ENCODE results near the gene CLEC16A. TPM values are rescaled to one million over a fixed set of nuclear protein-coding genes. Genes with fewer than 3 reads are reported as not detected.

Gene CLEC16A
- total RNA-seq, 2 experiments from 2014 or later, result 25.5 to 26.7 TPM

DNA sequence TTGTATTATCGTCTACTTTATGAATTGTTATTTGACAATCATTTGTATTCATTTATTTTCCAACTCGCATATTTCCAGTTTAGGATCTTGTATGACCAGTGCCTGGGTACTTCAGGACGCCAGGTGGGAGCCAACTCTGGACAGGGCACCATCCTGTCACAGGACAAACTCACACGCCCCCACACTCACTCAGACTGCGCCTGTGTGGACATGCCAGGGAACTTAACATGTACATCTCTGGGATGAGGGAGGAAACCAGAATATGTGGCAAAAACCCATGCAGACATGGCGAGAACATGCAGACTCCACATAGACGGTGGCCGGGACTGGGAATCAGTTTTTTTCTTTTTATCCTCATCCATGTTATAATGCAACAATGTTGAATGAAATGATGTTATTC is 68.5 kb downstream of the CLEC16A start:
- POLR2A ChIA-PET, result no interaction called here
- CTCF ChIA-PET, result no interaction called here

GRCh38 chr16:11014136-11014535 is 69.8 kb downstream of the CLEC16A start:
- ChIA-PET CTCF (no interaction called here), POLR2A (no interaction called here)
- Mint-ChIP-seq H3K4me3 (no peak overlapping the region), H3K27ac (no peak overlapping the region), H3K27me3 (no peaks in the 10 kb centered on the region), H3K9me3 (no peaks in the 10 kb centered on the region), H3K4me1 (ENCODE audit: low read depth) (peaks cover 8% of the 10 kb centered on the region), H3K36me3 (peaks cover 22% of the 10 kb centered on the region)
- DNase-seq, result no peak
- intact Hi-C loops (cut with micrococcal nuclease), result no loop called here

More for the DNA sequence above, 68.5 kb downstream of the CLEC16A start:
- Mint-ChIP-seq H3K27me3 (no peaks in the 10 kb centered on the region), H3K4me3 (no peak overlapping the region), H3K36me3 (peaks cover 22% of the 10 kb centered on the region), H3K27ac (no peak overlapping the region), H3K9me3 (no peaks in the 10 kb centered on the region), H3K4me1 (ENCODE audit: low read depth) (peaks cover 8% of the 10 kb centered on the region)
- intact Hi-C loops (cut with micrococcal nuclease), result no loop called here
- no peak for DNase-seq

GRCh38 chr16:11015076-11015475 is 70.7 kb downstream of the CLEC16A start:
- Mint-ChIP-seq H3K4me3 (no peak overlapping the region), H3K4me1 (ENCODE audit: low read depth) (peaks cover 8% of the 10 kb centered on the region), H3K36me3 (peaks cover 25% of the 10 kb centered on the region), H3K27me3 (no peaks in the 10 kb centered on the region), H3K27ac (no peak overlapping the region), H3K9me3 (no peaks in the 10 kb centered on the region)
- DNase-seq, result no peak
- POLR2A ChIA-PET, result no interaction called here
- CTCF ChIA-PET, result interaction anchor here (1.2 kb wide), 1 partner anchor 357 kb away, joined by 3 read pairs; no protein-coding TSS in a partner anchor
- intact Hi-C loops (cut with micrococcal nuclease), result no loop called here

GRCh38 chr16:11015607-11016006 is 71.2 kb downstream of the CLEC16A start:
- DNase-seq, result no peak
- no peaks in the 10 kb centered on the region for H3K9me3 Mint-ChIP-seq

DNA sequence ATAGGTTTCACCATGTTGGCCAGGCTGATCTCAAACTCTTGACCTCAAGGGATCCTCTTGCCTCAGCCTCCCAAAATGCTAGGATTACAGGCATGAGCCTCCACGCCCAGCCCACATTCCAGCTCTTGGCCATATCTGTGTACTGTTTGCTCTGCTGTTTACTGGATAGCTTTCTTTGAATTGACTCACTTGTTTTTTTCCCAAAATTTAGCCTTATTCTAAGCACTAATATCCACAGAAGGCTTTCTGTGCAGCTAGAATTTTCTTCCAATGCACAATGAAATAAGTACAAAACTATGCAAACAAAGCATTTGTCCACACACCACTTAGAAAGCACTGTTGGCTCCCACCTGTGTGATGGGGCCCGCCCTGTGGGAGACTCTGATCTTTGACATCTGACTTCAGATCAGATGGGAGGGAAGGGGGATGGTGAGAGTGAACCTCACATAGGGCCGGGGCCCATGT is 72.2 kb downstream of the CLEC16A start:
- DNase-seq, result no peak
- ChIA-PET CTCF (no interaction called here), POLR2A (no interaction called here)
- no peak overlapping the region for H3K27ac Mint-ChIP-seq
- intact Hi-C loops (cut with micrococcal nuclease), result no loop called here
- H3K36me3 Mint-ChIP-seq, result peaks cover 27% of the 10 kb centered on the region
- H3K4me1 Mint-ChIP-seq (ENCODE audit: low read depth), result peaks cover 8% of the 10 kb centered on the region
- H3K27me3 Mint-ChIP-seq, result no peaks in the 10 kb centered on the region
- no peaks in the 10 kb centered on the region for H3K9me3 Mint-ChIP-seq
- H3K4me3 Mint-ChIP-seq, result no peak overlapping the region

More at GRCh38 chr16:11015607-11016006, 71.2 kb downstream of the CLEC16A start:
- CTCF ChIA-PET, result interaction anchor here (1.2 kb wide), 1 partner anchor 356 kb away, joined by 3 read pairs; no protein-coding TSS in a partner anchor
- POLR2A ChIA-PET, result interaction anchor here (0.7 kb wide), 1 partner anchor 264 kb away, joined by 4 read pairs; no protein-coding TSS in a partner anchor
- H3K36me3 Mint-ChIP-seq, result peaks cover 28% of the 10 kb centered on the region
- intact Hi-C loops (cut with micrococcal nuclease), result no loop called here
- H3K4me3 Mint-ChIP-seq, result no peak overlapping the region
- H3K27me3 Mint-ChIP-seq, result no peaks in the 10 kb centered on the region
- H3K4me1 Mint-ChIP-seq (ENCODE audit: low read depth), result peaks cover 8% of the 10 kb centered on the region
- H3K27ac Mint-ChIP-seq, result no peak overlapping the region

GRCh38 chr16:11016993-11017392 is 72.6 kb downstream of the CLEC16A start:
- peak; percentile 39 for DNase-seq
- peaks cover 29% of the 10 kb centered on the region for H3K36me3 Mint-ChIP-seq
- POLR2A ChIA-PET, result no interaction called here
- CTCF ChIA-PET, result no interaction called here
- H3K4me3 Mint-ChIP-seq, result no peak overlapping the region
- H3K4me1 Mint-ChIP-seq (ENCODE audit: low read depth), result peaks cover 8% of the 10 kb centered on the region
- no peaks in the 10 kb centered on the region for H3K27me3 Mint-ChIP-seq
- no peak overlapping the region for H3K27ac Mint-ChIP-seq
- intact Hi-C loops (cut with micrococcal nuclease), result no loop called here
- H3K9me3 Mint-ChIP-seq, result no peaks in the 10 kb centered on the region

GRCh38 chr16:11017499-11017898 is 73.1 kb downstream of the CLEC16A start:
- peaks cover 28% of the 10 kb centered on the region for H3K36me3 Mint-ChIP-seq

DNA sequence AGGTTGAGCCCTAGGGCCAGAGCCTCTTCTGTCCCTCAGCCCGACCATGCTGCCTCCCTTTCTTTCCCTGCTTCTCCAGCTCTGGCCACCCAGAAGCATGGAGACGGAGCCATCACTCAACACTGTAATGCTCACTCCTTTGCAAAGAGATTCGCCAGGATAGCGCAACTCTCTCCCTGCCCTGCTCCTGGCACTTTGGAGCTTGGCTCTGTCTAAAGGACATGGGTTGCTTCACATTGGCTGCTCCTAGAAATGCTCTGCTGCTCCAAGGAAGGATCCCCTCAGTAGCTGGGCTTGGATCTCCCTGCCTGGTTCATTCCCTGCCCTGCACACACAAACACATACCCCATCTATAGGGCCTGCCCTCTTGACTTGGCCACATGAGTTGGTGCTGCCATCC is 76.0 kb downstream of the CLEC16A start:
- H3K9me3 Mint-ChIP-seq, result peaks cover 4% of the 10 kb centered on the region
- no peaks in the 10 kb centered on the region for H3K27me3 Mint-ChIP-seq
- H3K27ac Mint-ChIP-seq, result no peak overlapping the region
- no peak overlapping the region for H3K4me3 Mint-ChIP-seq
- peaks cover 47% of the 10 kb centered on the region for H3K36me3 Mint-ChIP-seq
- DNase-seq, result no peak
- CTCF ChIA-PET, result no interaction called here
- POLR2A ChIA-PET, result no interaction called here
- H3K4me1 Mint-ChIP-seq (ENCODE audit: low read depth), result peaks cover 25% of the 10 kb centered on the region
- intact Hi-C loops (cut with micrococcal nuclease), result no loop called here

More at GRCh38 chr16:11017499-11017898, 73.1 kb downstream of the CLEC16A start:
- POLR2A ChIA-PET, result no interaction called here
- Mint-ChIP-seq H3K4me1 (ENCODE audit: low read depth) (peaks cover 8% of the 10 kb centered on the region), H3K27ac (no peak overlapping the region), H3K4me3 (no peak overlapping the region), H3K9me3 (no peaks in the 10 kb centered on the region), H3K27me3 (no peaks in the 10 kb centered on the region)
- DNase-seq, result no peak
- CTCF ChIA-PET, result no interaction called here
- intact Hi-C loops (cut with micrococcal nuclease), result no loop called here

DNA sequence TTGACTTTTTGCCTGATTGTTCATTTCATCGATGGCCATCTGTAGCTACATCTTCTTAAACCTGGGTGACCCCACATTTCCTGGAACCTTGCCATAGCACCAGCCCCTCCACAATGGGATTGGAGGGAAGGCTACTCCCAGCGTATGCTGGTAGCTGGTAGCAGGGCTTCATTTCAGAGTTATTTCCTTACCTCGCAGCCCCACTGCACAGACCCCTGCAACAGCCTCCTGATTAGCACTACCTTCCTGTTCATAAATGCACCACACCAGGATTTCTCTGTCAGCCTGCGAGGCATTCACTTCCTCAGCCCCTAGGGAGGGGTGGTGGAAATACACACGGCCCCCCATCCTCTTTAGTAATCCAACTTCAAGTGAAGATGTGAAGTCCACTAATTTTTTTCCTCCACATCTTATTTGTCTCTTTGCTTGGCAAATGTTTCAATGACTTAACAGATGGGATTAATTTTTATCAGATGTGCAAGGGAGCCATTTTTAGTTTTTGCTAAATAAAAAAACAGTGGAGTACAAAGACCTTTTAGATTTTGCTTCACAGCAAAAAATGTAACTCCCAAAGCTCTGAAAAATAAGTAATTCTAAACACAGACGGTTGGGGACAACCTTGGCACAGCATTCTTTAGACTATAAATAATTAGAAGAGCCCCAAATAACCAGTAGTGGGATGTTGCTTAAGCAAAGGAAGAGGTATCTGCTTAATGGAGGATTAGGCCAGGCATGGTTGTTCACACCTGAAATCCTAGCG is 76.6 kb downstream of the CLEC16A start:
- ChIA-PET POLR2A (no interaction called here), CTCF (no interaction called here)
- Mint-ChIP-seq H3K27me3 (no peaks in the 10 kb centered on the region), H3K36me3 (peaks cover 53% of the 10 kb centered on the region), H3K9me3 (peaks cover 6% of the 10 kb centered on the region), H3K4me1 (ENCODE audit: low read depth) (peaks cover 29% of the 10 kb centered on the region), H3K27ac (no peak overlapping the region), H3K4me3 (no peak overlapping the region)
- DNase-seq, result no peak
- intact Hi-C loops (cut with micrococcal nuclease), result no loop called here

DNA sequence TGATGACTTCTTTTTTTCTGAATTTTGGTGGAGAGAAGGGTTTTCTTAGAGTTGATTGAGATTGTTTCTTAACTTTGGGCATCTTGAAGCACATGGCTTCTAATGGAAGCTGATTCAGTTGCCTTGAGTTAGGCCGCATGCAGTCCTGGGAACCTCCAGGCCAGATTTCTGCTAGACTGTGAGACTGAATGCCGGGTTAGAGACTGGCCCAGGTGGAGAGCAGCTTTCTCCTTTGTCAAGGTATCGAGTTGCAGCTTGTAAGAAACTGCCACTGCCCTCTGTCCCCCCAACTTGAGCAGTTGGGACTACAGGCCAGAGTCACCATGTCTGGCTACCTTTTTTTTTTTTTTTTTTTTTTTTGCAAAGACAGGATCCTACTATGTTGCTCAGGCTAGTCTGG is 77.6 kb downstream of the CLEC16A start:
- DNase-seq, result no peak
- no peak overlapping the region for H3K4me3 Mint-ChIP-seq
- H3K36me3 Mint-ChIP-seq, result peaks cover 63% of the 10 kb centered on the region
- CTCF ChIA-PET, result no interaction called here
- no peak overlapping the region for H3K27ac Mint-ChIP-seq
- intact Hi-C loops (cut with micrococcal nuclease), result no loop called here
- POLR2A ChIA-PET, result no interaction called here
- H3K27me3 Mint-ChIP-seq, result no peaks in the 10 kb centered on the region
- H3K9me3 Mint-ChIP-seq, result peaks cover 15% of the 10 kb centered on the region
- H3K4me1 Mint-ChIP-seq (ENCODE audit: low read depth), result peaks cover 27% of the 10 kb centered on the region

DNA sequence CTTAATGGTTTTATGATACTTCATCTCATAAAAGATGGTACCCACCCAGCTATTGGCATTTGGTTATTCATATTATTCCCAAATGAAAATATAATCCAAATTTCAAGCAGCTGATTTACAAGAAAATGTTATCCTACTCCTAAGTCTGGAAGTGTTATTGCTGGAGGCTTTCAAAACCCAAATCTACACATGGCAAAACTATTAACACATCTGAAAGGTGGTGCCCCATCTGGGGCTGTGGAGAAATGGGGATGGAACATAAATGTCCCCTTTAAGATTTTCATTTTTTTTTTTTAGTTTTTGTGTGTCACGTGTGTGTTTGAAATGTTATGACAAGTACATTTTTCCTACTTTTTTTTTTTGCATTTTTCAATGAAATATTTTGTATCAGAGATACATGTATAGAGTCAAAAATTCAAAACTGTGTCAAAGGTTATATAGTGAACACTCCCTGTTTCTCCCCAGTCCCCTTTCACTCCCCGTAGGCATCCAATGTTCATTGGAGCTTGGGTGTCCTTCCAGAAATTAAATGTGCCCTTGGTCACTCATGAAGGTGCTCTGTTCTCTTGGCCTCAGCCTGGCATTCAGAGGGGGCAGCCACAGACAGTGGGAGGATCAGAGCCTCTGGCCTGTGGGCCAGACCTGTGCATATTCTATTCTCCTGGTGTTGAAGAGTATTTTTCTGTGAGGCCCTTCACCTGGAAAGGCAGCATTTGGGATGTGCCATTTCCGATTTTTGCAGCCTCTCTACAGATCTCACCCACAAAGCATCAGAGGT is 79.1 kb downstream of the CLEC16A start:
- Mint-ChIP-seq H3K27ac (no peak overlapping the region), H3K9me3 (peaks cover 26% of the 10 kb centered on the region), H3K36me3 (peaks cover 74% of the 10 kb centered on the region), H3K27me3 (no peaks in the 10 kb centered on the region), H3K4me1 (ENCODE audit: low read depth) (peaks cover 20% of the 10 kb centered on the region), H3K4me3 (no peak overlapping the region)
- intact Hi-C loops (cut with micrococcal nuclease), result loop anchor here (2.0 kb wide), 1 partner anchor 59 kb away; no protein-coding TSS in a partner anchor
- ChIA-PET CTCF (interaction anchor here (1.5 kb wide), 1 partner anchor 508 kb away, joined by 4 read pairs; no protein-coding TSS in a partner anchor), POLR2A (interaction anchor here (2.1 to 2.4 kb wide), 2 partner anchors 40 to 59 kb away, joined by 7 to 8 read pairs; no protein-coding TSS in a partner anchor)
- DNase-seq, result no peak

GRCh38 chr16:11024333-11025053 is 80.1 kb downstream of the CLEC16A start:
- H3K36me3 Mint-ChIP-seq, result peaks cover 81% of the 10 kb centered on the region
- intact Hi-C loops (cut with micrococcal nuclease), result loop anchor here (1.0 to 2.0 kb wide), 3 partner anchors 28 to 60 kb away; no protein-coding TSS in a partner anchor
- peaks cover 20% of the 10 kb centered on the region for H3K4me1 Mint-ChIP-seq (ENCODE audit: low read depth)
- H3K27me3 Mint-ChIP-seq, result no peaks in the 10 kb centered on the region
- H3K27ac Mint-ChIP-seq, result peak overlapping the region; percentile 91
- no peak overlapping the region for H3K4me3 Mint-ChIP-seq
- peak; percentile 20 for DNase-seq
- POLR2A ChIA-PET, result interaction anchor here (0.6 to 2.4 kb wide), 8 partner anchors 28 to 231 kb away, joined by 3 to 15 read pairs (median 8); partner anchors contain the start of gene SOCS1
- CTCF ChIA-PET, result interaction anchor here (1.0 to 1.8 kb wide), 6 partner anchors 28 to 347 kb away, joined by 3 to 7 read pairs (median 4); no protein-coding TSS in a partner anchor
- H3K9me3 Mint-ChIP-seq, result peaks cover 35% of the 10 kb centered on the region

All from activated CD4-positive, alpha-beta memory T cell treated with anti-CD3 and anti-CD28 coated beads for 36 hours (primary cell).